Liver (tissue), 9 donors: ENCODE measurements around the gene CTTNBP2. TPM values are rescaled to one million over a fixed set of nuclear protein-coding genes. Genes with fewer than 3 reads are reported as not detected.

Experiments used
- DNase-seq: peaks from one replicate; pipeline ENCODE4 v3.0.0-alpha.2; 2017; ENCODE audit warnings: low spot score
- H3K27ac ChIP-seq, 2 donors: one replicate each; pipeline ENCODE4 v1.7.0; 2013; ENCODE audit warnings: inconsistent platforms in 2 of 2, low read length in 2 of 2, control low read depth in 1 of 2, low read depth in 1 of 2, mild to moderate bottlenecking in 1 of 2
- H3K27me3 ChIP-seq, 4 donors: one replicate each; pipeline versions ENCODE4 v1.6.1 to v1.7.0; 2013; ENCODE audit warnings: low read length in 3 of 4, inconsistent platforms in 1 of 4, mild to moderate bottlenecking in 1 of 4, moderate library complexity in 1 of 4; ENCODE audit not compliant: control insufficient read depth in 4 of 4, insufficient read depth in 4 of 4
- H3K36me3 ChIP-seq, 4 donors: one replicate each; pipeline versions ENCODE4 v1.6.1 to v1.7.0; 2013; ENCODE audit warnings: low read length in 3 of 4, mild to moderate bottlenecking in 3 of 4, low read depth in 1 of 4, moderate library complexity in 1 of 4; ENCODE audit not compliant: control insufficient read depth in 4 of 4, insufficient read depth in 3 of 4
- H3K4me1 ChIP-seq, 4 donors: one replicate each; pipeline versions ENCODE4 v1.6.1 to v1.7.0; 2013; ENCODE audit warnings: low read length in 3 of 4, mild to moderate bottlenecking in 3 of 4, moderate library complexity in 1 of 4; ENCODE audit not compliant: control insufficient read depth in 4 of 4, insufficient read depth in 4 of 4
- H3K4me3 ChIP-seq, 3 donors: one replicate each; pipeline versions ENCODE4 v1.6.1 to v1.7.0; 2013; ENCODE audit warnings: low read length in 3 of 3, control low read depth in 1 of 3, low read depth in 1 of 3, mild to moderate bottlenecking in 1 of 3
- H3K9ac ChIP-seq, 2 donors: one replicate each; pipeline ENCODE4 v1.7.0; 2013; ENCODE audit warnings: low read length in 2 of 2, mild to moderate bottlenecking in 2 of 2, moderate library complexity in 2 of 2, control low read depth in 1 of 2, low read depth in 1 of 2
- H3K9me3 ChIP-seq, 4 donors: one replicate each; pipeline versions ENCODE4 v1.6.1 to v1.7.0; 2013; ENCODE audit warnings: low read length in 3 of 4; ENCODE audit not compliant: control insufficient read depth in 4 of 4
- ATF3 ChIP-seq: IDR thresholded peaks from 2 replicates; pipeline ENCODE4 v1.6.1; 2016; ENCODE audit warnings: antibody characterized with exemption
- CTCF ChIP-seq: fragments of 150-350 bp; IDR thresholded peaks from 2 replicates; pipeline ENCODE4 v1.5.1; 2017; ENCODE audit warnings: improper control_type of control experiment, low read depth, low read length; ENCODE audit not compliant: missing input control
- EGR1 ChIP-seq, 2 donors: IDR thresholded peaks; 2 replicates each; pipeline ENCODE4 v1.6.1; 2016 to 2018; ENCODE audit warnings: antibody characterized with exemption in 2 of 2, low read depth in 2 of 2
- FOXA1 ChIP-seq: IDR thresholded peaks from 2 replicates; pipeline ENCODE4 v1.6.1; 2016; ENCODE audit warnings: antibody characterized with exemption
- FOXA2 ChIP-seq: IDR thresholded peaks from 2 replicates; pipeline ENCODE4 v1.6.1; 2016; ENCODE audit warnings: antibody characterized with exemption
- GABPA ChIP-seq, 2 donors: IDR thresholded peaks in 1 of 2; conservative IDR thresholded peaks in 1 of 2; 2 replicates each; pipeline ENCODE4 v1.6.1; 2016; ENCODE audit warnings: antibody characterized with exemption in 2 of 2, mild to moderate bottlenecking in 1 of 2, moderate library complexity in 1 of 2
- HNF4A ChIP-seq, 2 donors: conservative IDR thresholded peaks; 2 replicates each; pipeline ENCODE4 v1.6.1; 2016; ENCODE audit warnings: antibody characterized with exemption in 2 of 2, mild to moderate bottlenecking in 2 of 2
- HNF4G ChIP-seq: IDR thresholded peaks from 2 replicates; pipeline ENCODE4 v1.6.1; 2016; ENCODE audit warnings: antibody characterized with exemption
- JUND ChIP-seq, 2 donors: IDR thresholded peaks; 2 replicates each; pipeline ENCODE4 v1.6.1; 2016; ENCODE audit warnings: antibody characterized with exemption in 2 of 2
- MAX ChIP-seq: IDR thresholded peaks from 2 replicates; pipeline ENCODE4 v1.6.1; 2016; ENCODE audit warnings: antibody characterized with exemption
- RAD21 ChIP-seq, 2 donors: IDR thresholded peaks; 2 replicates each; pipeline ENCODE4 v1.6.1; 2016; ENCODE audit warnings: antibody characterized with exemption in 2 of 2, mild to moderate bottlenecking in 2 of 2
- REST ChIP-seq: IDR thresholded peaks from 2 replicates; pipeline ENCODE4 v1.6.1; 2016; ENCODE audit warnings: antibody characterized with exemption, mild to moderate bottlenecking
- RXRA ChIP-seq, 2 donors: IDR thresholded peaks; 2 replicates each; pipeline ENCODE4 v1.6.1; 2017 to 2018; ENCODE audit warnings: antibody characterized with exemption in 2 of 2, mild to moderate bottlenecking in 1 of 2
- SP1 ChIP-seq: IDR thresholded peaks from 2 replicates; pipeline ENCODE4 v1.6.1; 2018; ENCODE audit warnings: antibody characterized with exemption, mild to moderate bottlenecking
- TAF1 ChIP-seq: conservative IDR thresholded peaks from 2 replicates; pipeline ENCODE4 v1.6.1; 2016; ENCODE audit warnings: antibody characterized with exemption, mild to moderate bottlenecking
- YY1 ChIP-seq: IDR thresholded peaks from 2 replicates; pipeline ENCODE4 v1.6.1; 2016; ENCODE audit warnings: antibody characterized with exemption, mild to moderate bottlenecking
- ZBTB33 ChIP-seq: IDR thresholded peaks from 2 replicates; pipeline ENCODE4 v1.6.1; 2016; ENCODE audit warnings: antibody characterized with exemption
- WGBS: extraction: QIAGEN DNeasy Blood & Tissue Kit; methylation state at CpG from one replicate; pipeline ENCODE4 v1.1.7; 2013; 5-methylcytosine and 5-hydroxymethylcytosine counted together
- polyA plus RNA-seq, 2 donors: library from polyadenylated mRNA; stranded (reverse) in 1 of 2; unstranded in 1 of 2; fragments of 200-250 nt in 1 of 2; fragments of >200 nt in 1 of 2; fragmentation: Nextera tagmentation in 1 of 2; extraction: Ambion mirVana in 1 of 2; gene quantifications; one replicate each; pipeline versions ENCODE4 v1.2.1 to v1.2.3, GENCODE V29; 2013 to 2015
- total RNA-seq, 2 donors: library from RNA; depleted of rRNA; stranded (reverse); fragments of >200 nt; gene quantifications; one replicate each; pipeline ENCODE4 v1.2.3, GENCODE V29; 2014
- donor health status: healthy.
- donor health status: healthy.
- donor health status: healthy.
- donor health status: healthy.
- donor health status: healthy.

CTTNBP2 gene
- total and polyA plus RNA-seq, 4 donors, result 1.2 to 1.7 (median 1.5) TPM

DNA sequence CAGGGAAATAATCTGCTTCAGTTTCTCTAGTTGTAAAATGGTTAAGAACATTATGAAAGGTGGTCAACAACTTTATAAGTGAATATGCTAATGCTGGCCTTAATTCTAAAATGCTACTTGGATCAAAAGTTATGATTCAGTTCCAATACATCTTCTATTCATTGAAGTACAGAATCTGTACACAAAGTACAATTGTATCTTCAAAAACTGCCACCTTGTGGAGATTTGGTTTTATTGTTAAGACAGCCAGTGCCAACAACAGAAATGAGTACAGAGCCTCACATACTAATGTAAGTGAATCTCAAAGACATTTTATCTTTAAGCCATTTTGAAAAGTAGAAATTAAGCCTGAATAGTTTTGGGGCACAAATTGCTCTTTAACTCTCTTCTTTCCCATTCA lies 199.4 kb downstream of the CTTNBP2 start:
- no peak overlapping the region for H3K4me3 ChIP-seq
- H3K27me3 ChIP-seq, result no peaks in the 10 kb centered on the region
- no peak overlapping the region for H3K27ac ChIP-seq
- no peak overlapping the region for H3K9ac ChIP-seq
- peaks cover 0 to 13% (median 5%) of the 10 kb centered on the region in 4 donors for H3K4me1 ChIP-seq
- DNase-seq, result no peak
- no peaks in the 10 kb centered on the region for H3K36me3 ChIP-seq
- peak; percentile 71 to 78 for TF ChIP-seq RAD21 (IDR thresholded peaks at IDR 0.05)
- no peak for TF ChIP-seq MAX
- peak; percentile 40 for TF ChIP-seq CTCF
- TF ChIP-seq HNF4A (conservative IDR thresholded peaks at IDR 0.05), result no peak
- no peaks in the 10 kb centered on the region for H3K9me3 ChIP-seq

- H3K27ac ChIP-seq, result no peak overlapping the region
- H3K4me1 ChIP-seq, result peaks cover 0 to 13% (median 5%) of the 10 kb centered on the region in 4 donors
- no peak overlapping the region for H3K9ac ChIP-seq
- no peak for DNase-seq
- no peaks in the 10 kb centered on the region for H3K27me3 ChIP-seq
- H3K4me3 ChIP-seq, result no peak overlapping the region
- TF ChIP-seq HNF4A (conservative IDR thresholded peaks at IDR 0.05) (no peak), MAX (no peak), HNF4G (no peak), JUND (IDR thresholded peaks at IDR 0.05) (no peak), EGR1 (IDR thresholded peaks at IDR 0.05; ENCODE audit: low read depth in 2 of 2) (no peak), FOXA2 (no peak), SP1 (no peak), ZBTB33 (no peak), ATF3 (no peak), RAD21 (IDR thresholded peaks at IDR 0.05) (no peak), FOXA1 (no peak), RXRA (IDR thresholded peaks at IDR 0.05) (no peak)
- H3K9me3 ChIP-seq, result no peaks in the 10 kb centered on the region
- no peaks in the 10 kb centered on the region for H3K36me3 ChIP-seq
- WGBS, result 69% methylated on average over 14 of the region's 14 CpGs
Observed at GRCh38 chr7:117673367-117673766, 199.9 kb downstream of the CTTNBP2 start.

- Histone ChIP-seq H3K9me3 (no peaks in the 10 kb centered on the region), H3K36me3 (no peaks in the 10 kb centered on the region), H3K9ac (no peak overlapping the region), H3K27me3 (no peaks in the 10 kb centered on the region), H3K4me3 (no peak overlapping the region), H3K27ac (no peak overlapping the region), H3K4me1 (peaks cover 0 to 13% (median 5%) of the 10 kb centered on the region in 4 donors)
- 20% methylated on average over 1 of the region's 1 CpG for WGBS
- no peak for DNase-seq
- TF ChIP-seq HNF4A (conservative IDR thresholded peaks at IDR 0.05) (no peak), HNF4G (no peak), JUND (IDR thresholded peaks at IDR 0.05) (no peak), ATF3 (no peak), TAF1 (no peak), FOXA2 (no peak), SP1 (no peak), GABPA (IDR thresholded peaks at IDR 0.05 in 1 of 2, conservative IDR thresholded peaks at IDR 0.05 in 1 of 2) (no peak), YY1 (no peak), REST (no peak), FOXA1 (no peak), ZBTB33 (no peak)
Observed at GRCh38 chr7:117672453-117672852, 200.8 kb downstream of the CTTNBP2 start.
